HFF-Myc (cell line): Measurements from ENCODE around the gene RASD2.

Source experiments
- DNase-seq: peaks from one replicate; pipeline ENCODE4 v3.0.0-alpha.2; 2011; ENCODE audit warnings: low read depth; ENCODE audit errors: extremely low read depth
- H3K4me3 ChIP-seq: replicated peaks from 2 replicates; pipeline ENCODE4 v1.5.1; 2011; ENCODE audit warnings: low read depth, mild to moderate bottlenecking, control low read depth, low read length
- TF ChIP-seq, protein P1 (sequence below): IDR thresholded peaks from 2 replicates; pipeline ENCODE4 v1.5.1; 2012; ENCODE audit warnings: mild to moderate bottlenecking, low read depth, low read length, control low read depth; ENCODE audit errors: missing control alignments

RASD2 gene

DNA sequence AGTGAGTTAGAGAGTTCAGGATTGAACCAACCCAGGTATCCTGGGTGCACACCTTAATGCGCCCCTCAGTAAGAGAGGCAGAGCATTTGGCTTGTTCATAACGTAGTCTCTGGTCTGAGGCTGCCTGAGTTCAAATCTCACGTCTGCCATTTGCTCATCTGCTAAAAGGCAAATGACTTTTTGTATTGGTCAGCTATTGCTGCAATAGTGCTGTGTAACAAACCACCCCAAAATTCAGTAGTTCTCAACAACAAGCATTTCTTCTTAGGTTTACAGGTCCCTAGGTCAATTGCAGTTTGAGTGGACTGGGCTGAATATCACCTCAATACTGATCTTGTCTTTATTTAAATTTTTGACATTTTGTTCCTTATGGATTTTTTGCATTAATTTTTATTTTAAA is 18.1 kb downstream of the RASD2 start:
- DNase-seq, result no peak
- TF ChIP-seq, protein P1, sequence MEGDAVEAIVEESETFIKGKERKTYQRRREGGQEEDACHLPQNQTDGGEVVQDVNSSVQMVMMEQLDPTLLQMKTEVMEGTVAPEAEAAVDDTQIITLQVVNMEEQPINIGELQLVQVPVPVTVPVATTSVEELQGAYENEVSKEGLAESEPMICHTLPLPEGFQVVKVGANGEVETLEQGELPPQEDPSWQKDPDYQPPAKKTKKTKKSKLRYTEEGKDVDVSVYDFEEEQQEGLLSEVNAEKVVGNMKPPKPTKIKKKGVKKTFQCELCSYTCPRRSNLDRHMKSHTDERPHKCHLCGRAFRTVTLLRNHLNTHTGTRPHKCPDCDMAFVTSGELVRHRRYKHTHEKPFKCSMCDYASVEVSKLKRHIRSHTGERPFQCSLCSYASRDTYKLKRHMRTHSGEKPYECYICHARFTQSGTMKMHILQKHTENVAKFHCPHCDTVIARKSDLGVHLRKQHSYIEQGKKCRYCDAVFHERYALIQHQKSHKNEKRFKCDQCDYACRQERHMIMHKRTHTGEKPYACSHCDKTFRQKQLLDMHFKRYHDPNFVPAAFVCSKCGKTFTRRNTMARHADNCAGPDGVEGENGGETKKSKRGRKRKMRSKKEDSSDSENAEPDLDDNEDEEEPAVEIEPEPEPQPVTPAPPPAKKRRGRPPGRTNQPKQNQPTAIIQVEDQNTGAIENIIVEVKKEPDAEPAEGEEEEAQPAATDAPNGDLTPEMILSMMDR, result no peak
- H3K4me3 ChIP-seq, result no peak overlapping the region

DNA sequence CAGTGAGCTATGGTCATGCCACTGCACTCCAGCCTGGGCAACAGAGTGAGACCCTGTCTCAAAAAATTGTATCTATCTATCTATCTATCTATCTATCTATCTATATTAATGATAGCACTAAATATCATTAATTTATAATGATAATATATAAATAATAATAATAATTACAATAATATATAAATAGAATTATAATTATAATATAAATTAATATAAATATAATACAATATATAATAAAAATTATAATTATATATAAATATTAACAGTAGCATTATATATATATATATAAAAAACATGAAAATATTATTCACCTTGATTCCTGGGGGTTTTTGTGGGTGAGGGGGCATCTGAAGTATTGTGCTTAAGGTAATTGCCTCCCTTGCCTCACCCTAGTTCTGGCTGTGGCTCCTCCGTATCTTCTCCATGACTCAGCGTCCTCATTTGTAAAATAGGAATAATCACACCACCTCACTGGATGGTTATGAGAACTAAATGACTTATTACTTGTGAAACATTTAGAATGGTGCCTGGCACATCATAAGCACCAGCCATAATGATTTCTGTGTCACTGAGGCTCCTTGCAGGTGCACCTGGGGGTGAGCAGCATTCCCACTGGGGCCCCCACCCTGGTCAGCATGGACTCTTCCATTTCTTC is 18.8 kb downstream of the RASD2 start:
- TF ChIP-seq, protein P1, result no peak
- H3K4me3 ChIP-seq, result no peak overlapping the region
- no peak for DNase-seq

DNA sequence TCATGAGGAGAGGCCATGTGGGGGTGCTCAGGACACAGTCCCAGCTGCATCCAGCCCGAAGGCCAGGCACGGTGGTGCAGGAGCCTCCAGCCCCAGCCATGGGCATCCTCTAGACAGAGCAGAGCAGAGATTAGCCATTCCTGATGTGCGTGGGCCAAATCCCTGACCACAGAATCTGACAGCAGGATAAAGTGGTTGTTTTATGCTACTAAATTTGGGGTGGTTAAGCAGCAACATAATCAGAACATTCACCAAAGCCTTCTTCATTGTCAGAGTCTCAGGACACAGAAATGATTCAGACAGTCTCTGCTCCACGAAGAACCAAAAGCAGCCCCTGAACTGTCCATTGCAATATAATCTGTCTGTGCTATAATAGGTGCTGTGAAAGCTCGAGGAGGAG is 19.7 kb downstream of the RASD2 start:
- no peak for DNase-seq
- H3K4me3 ChIP-seq, result no peak overlapping the region
- TF ChIP-seq, protein P1, result no peak

DNA sequence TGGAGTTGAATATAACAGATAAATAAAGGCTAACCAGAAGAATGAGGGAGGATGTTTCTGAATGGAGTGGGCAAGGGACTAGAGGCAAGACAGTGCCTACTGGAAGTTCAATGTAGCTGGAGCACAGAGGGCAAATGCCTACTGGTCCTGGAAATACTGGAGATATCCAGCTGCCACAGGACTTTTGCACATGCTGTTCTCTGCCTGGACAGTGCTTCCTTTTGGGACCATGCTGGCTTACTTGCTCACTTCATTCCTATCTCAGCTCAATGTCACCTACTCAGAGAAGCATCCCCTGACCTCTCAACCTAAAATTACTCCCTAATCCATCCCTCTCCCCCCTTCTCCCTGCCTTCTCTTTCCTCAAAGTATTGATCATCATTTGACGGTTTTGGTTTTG is 20.2 kb downstream of the RASD2 start:
- TF ChIP-seq, protein P1, result no peak
- no peak overlapping the region for H3K4me3 ChIP-seq
- no peak for DNase-seq

DNA sequence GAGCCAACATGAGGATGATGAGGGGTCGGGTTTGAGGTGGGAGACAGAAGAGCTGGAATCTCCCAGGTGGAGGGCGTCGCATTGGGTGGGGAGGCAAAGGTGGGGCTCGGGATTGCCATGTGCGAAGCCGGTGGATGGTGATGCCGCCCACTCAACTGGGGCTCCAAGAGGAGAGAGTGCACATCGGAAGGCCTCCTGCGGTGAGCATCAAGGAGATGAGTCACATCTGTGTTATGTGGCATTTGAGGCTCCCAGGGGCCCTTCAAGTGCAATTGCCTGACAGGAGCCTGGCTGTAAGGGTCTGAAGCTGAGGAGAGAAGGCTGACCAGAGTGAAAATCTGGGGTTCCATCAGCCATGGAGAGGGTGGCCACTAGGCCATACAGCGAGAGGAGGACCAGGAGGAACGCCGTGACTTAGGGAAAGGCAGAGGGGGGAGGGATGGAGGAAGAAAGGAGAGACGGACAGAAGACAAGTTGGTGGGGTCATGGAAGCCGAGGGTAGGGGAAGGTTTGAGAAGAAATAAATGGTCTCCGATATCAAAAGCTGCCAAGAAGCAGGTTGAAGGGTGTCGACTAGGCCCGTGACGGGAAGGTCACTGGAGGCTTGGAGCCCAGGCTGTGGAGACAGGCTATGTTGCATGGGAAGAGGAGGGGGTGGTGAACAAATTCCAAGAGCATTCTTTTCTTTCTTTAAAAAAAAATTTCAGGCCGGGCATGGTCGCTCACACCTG is 21.3 kb downstream of the RASD2 start:
- TF ChIP-seq, protein P1, result no peak
- peak; percentile 52 for DNase-seq
- H3K4me3 ChIP-seq, result no peak overlapping the region

DNA sequence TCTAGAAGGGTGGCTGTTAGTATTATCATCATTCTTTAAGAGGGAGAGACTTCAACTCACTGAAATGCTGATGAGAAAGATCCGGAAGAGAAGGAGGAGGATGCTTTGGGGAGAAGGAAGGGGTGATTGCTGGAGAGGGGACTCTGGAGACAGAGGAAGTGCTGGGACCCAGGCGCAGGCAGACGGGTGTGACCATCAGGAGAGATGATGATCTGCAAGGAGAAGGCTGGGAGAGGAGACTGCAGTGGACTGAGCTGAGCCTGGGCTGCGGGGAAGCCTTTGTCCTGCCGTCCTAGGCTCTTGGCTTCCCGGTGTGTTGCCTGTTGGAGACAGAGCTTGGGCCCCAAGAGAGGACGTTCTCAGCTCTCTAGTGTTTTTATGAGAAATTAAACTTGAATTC is 22.6 kb downstream of the RASD2 start:
- DNase-seq, result no peak
- no peak overlapping the region for H3K4me3 ChIP-seq
- TF ChIP-seq, protein P1, result no peak
